Panc1 (cell line): Measurements from ENCODE around the gene PARP9. TPM values are rescaled to one million over a fixed set of nuclear protein-coding genes. Genes with fewer than 3 reads are reported as not detected.

Experiments used
- ATAC-seq: fragments of 200-7000 bp; cut with Tn5 transposase; 2 replicates; pipeline ENCODE4 v1.9.1; 2020; ENCODE audit warnings: mild to moderate bottlenecking, moderate library complexity
- BruUV-seq: library from RNA; stranded (reverse); fragments of 400-500 nt; replicated peaks from 2 replicates; lab custom pipeline; 2021; lab: Mats Ljungman, UMichigan
- CTCF ChIA-PET: fragments of 300-600 bp; sonication (Branson Sonifier 250); formaldehyde crosslinking; loops from one replicate; lab custom pipeline; 2022; ENCODE audit warnings: antibody characterized with exemption; lab: Charles Lee
- POLR2A ChIA-PET: fragments of 300-600 bp; sonication (Branson Sonifier 250); formaldehyde crosslinking; loops from one replicate; lab custom pipeline; 2022; ENCODE audit warnings: antibody characterized with exemption; lab: Charles Lee
- DNase-seq: peaks from one replicate; pipeline ENCODE4 v3.0.0-alpha.2; 2010; ENCODE audit warnings: low read depth, low spot score
- H3K27ac ChIP-seq: 2 replicates; pipeline ENCODE4 v1.5.1; 2011; ENCODE audit warnings: mild to moderate bottlenecking, low read length, inconsistent platforms
- H3K27me3 ChIP-seq: fragments of 200-500 bp; sonication (Bioruptor generic); 2 replicates; pipeline ENCODE4 v1.6.0; 2014; ENCODE audit warnings: low read length, inconsistent platforms; ENCODE audit not compliant: control insufficient read depth, insufficient read depth
- H3K36me3 ChIP-seq: fragments of 200-500 bp; sonication (Bioruptor generic); 2 replicates; pipeline ENCODE4 v1.5.1; 2014; ENCODE audit warnings: inconsistent platforms, mild to moderate bottlenecking, low read length, moderate library complexity; ENCODE audit not compliant: control insufficient read depth, insufficient read depth
- H3K4me1 ChIP-seq: 2 replicates; pipeline ENCODE4 v1.5.1; 2011; ENCODE audit warnings: inconsistent platforms, mild to moderate bottlenecking, low read length, moderate library complexity; ENCODE audit not compliant: control insufficient read depth, insufficient read depth
- H3K4me3 ChIP-seq, 2 experiments: 2 replicates each; pipeline ENCODE4 v1.5.1; 2011 to 2012; ENCODE audit warnings: low read depth in 2 of 2, low read length in 2 of 2, mild to moderate bottlenecking in 2 of 2, inconsistent platforms in 1 of 2, moderate library complexity in 1 of 2
- H3K9me3 ChIP-seq: fragments of 200-500 bp; sonication (Bioruptor generic); 2 replicates; pipeline ENCODE4 v1.5.1; 2014; ENCODE audit warnings: low read depth, mild to moderate bottlenecking, inconsistent platforms, low read length, moderate library complexity; ENCODE audit not compliant: control insufficient read depth, insufficient read depth
- CTCF ChIP-seq: fragments of 450-650 bp; IDR thresholded peaks from 2 replicates; pipeline ENCODE4 v1.5.1; 2017; ENCODE audit warnings: mild to moderate bottlenecking
- POLR2AphosphoS5 ChIP-seq: IDR thresholded peaks from 2 replicates; pipeline ENCODE4 v1.6.1; 2012; ENCODE audit warnings: mild to moderate bottlenecking, low read depth, low read length, moderate library complexity
- REST ChIP-seq, 2 experiments: IDR thresholded peaks; 2 replicates each; pipeline ENCODE4 v1.6.1; 2011 to 2012; ENCODE audit warnings: low read depth in 2 of 2, control low read depth in 1 of 2, low read length in 1 of 2, mild to moderate bottlenecking in 1 of 2, moderate library complexity in 1 of 2; ENCODE audit not compliant: insufficient read depth in 1 of 2
- SIN3A ChIP-seq: IDR thresholded peaks from 2 replicates; pipeline ENCODE4 v1.6.1; 2012; ENCODE audit warnings: low read depth, mild to moderate bottlenecking, low read length, moderate library complexity, borderline replicate concordance; ENCODE audit not compliant: insufficient read depth
- TCF7L2 ChIP-seq: IDR thresholded peaks from 2 replicates; pipeline ENCODE4 v1.6.1; 2011; ENCODE audit warnings: mild to moderate bottlenecking, low read depth, low read length, inconsistent platforms
- in situ Hi-C: cut with HindIII; loops from 2 replicates; pipeline ENCODE4 v1.10.0; 2016; ENCODE audit warnings: low sequenced_read_pairs, low pct_unique_long_range_greater_than_20kb
- intact Hi-C: fragments of 100-400 bp; cut with micrococcal nuclease; formaldehyde crosslinking; loops from one replicate; pipeline ENCODE4 v1.10.0; 2022; ENCODE audit not compliant: unreplicated experiment
- total RNA-seq: library from RNA; stranded (reverse); gene quantifications from one replicate; pipeline ENCODE4 v1.2.1, GENCODE V29; 2021; ENCODE audit not compliant: unreplicated experiment

The PARP9 gene
- total RNA-seq, 1 experiment from 2014 or later, result 14.5 TPM

GRCh38 chr3:122602011-122602710 is 38.1 kb upstream of the PARP9 start:
- no peak overlapping the region for H3K27ac ChIP-seq
- TF ChIP-seq CTCF (no peak), TCF7L2 (no peak), POLR2AphosphoS5 (no peak)
- ATAC-seq (no peak), DNase-seq (no peak)
- no peaks in the 10 kb centered on the region for H3K36me3 ChIP-seq
- in situ Hi-C loops (no loop called here), intact Hi-C loops (no loop called here)
- POLR2A ChIA-PET, result no interaction called here
- no peaks in the 10 kb centered on the region for H3K9me3 ChIP-seq
- CTCF ChIA-PET, result no interaction called here
- no peaks in the 10 kb centered on the region for H3K4me1 ChIP-seq
- no TSS peak for BruUV-seq
- H3K4me3 ChIP-seq, result no peak overlapping the region
- no peaks in the 10 kb centered on the region; the same call in 1 of the 2 replicates for H3K27me3 ChIP-seq

GRCh38 chr3:122598556-122598955 is 34.5 kb upstream of the PARP9 start:
- in situ Hi-C loops (no loop called here), intact Hi-C loops (no loop called here)
- no peak for ATAC-seq
- Histone ChIP-seq H3K36me3 (no peaks in the 10 kb centered on the region), H3K27ac (no peak overlapping the region), H3K4me3 (no peak overlapping the region), H3K9me3 (no peaks in the 10 kb centered on the region), H3K4me1 (no peaks in the 10 kb centered on the region), H3K27me3 (peaks cover 1% of the 10 kb centered on the region; the same call in 1 of the 2 replicates)
- no peak for DNase-seq
- ChIA-PET CTCF (no interaction called here), POLR2A (no interaction called here)
- no peak for TF ChIP-seq REST (IDR thresholded peaks at IDR 0.05; ENCODE audit: insufficient read depth in 1 of 2, low read depth in 2 of 2, low read length in 1 of 2)
- TF ChIP-seq CTCF, result no peak
- TF ChIP-seq POLR2AphosphoS5, result no peak
- no peak for TF ChIP-seq SIN3A
- no peak for TF ChIP-seq TCF7L2
- BruUV-seq, result no TSS peak
